ENCODE data around the gene SLC39A11.

SLC39A11 gene

DNA sequence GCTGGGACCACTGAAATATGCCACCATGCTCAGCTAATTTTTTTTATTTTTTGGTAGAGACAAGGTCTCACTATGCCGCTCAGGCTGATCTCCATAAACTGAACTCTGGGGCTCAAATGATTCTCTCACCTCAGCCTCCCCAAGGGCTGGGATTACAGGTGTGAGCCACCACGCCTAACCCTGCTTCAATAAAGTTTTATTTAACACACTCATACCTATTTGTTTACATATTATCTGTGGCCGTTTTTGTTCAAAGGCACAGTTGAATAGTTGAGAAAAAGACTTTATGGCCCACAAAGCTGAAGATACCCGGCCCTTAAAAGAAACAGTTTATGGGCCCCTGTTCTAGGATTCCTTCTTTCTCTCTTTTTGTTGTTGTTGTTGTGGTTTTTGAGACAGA, 419.8 kb downstream of the SLC39A11 start:
- Histone ChIP-seq H3K9ac (no peak overlapping the region), H2AFZ (ENCODE audit: low read depth) (no peak overlapping the region), H4K20me1 (ENCODE audit: insufficient read depth) (no peaks in the 10 kb centered on the region), H3K79me2 (ENCODE audit: insufficient read depth, low read depth) (no peaks in the 10 kb centered on the region), H3K27me3 (ENCODE audit: insufficient read depth, low read depth) (no peaks in the 10 kb centered on the region), H3K4me3 (IDR thresholded peaks at IDR 0.05; ENCODE audit: insufficient read depth, low read depth, low read length) (no peak overlapping the region), H3K36me3 (ENCODE audit: insufficient read depth) (no peaks in the 10 kb centered on the region), H3K4me1 (ENCODE audit: low read depth, poor library complexity, severe bottlenecking) (no peaks in the 10 kb centered on the region), H3K27ac (no peak overlapping the region), H3K4me2 (no peak overlapping the region)
- TF ChIP-seq, protein P1, sequence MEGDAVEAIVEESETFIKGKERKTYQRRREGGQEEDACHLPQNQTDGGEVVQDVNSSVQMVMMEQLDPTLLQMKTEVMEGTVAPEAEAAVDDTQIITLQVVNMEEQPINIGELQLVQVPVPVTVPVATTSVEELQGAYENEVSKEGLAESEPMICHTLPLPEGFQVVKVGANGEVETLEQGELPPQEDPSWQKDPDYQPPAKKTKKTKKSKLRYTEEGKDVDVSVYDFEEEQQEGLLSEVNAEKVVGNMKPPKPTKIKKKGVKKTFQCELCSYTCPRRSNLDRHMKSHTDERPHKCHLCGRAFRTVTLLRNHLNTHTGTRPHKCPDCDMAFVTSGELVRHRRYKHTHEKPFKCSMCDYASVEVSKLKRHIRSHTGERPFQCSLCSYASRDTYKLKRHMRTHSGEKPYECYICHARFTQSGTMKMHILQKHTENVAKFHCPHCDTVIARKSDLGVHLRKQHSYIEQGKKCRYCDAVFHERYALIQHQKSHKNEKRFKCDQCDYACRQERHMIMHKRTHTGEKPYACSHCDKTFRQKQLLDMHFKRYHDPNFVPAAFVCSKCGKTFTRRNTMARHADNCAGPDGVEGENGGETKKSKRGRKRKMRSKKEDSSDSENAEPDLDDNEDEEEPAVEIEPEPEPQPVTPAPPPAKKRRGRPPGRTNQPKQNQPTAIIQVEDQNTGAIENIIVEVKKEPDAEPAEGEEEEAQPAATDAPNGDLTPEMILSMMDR (conservative IDR thresholded peaks at IDR 0.05; ENCODE audit: low read depth, low read length): no peak

GRCh38 chr17:72671016-72671415, 421.5 kb downstream of the SLC39A11 start:
- Histone ChIP-seq H3K9ac (no peak overlapping the region), H3K4me3 (IDR thresholded peaks at IDR 0.05; ENCODE audit: insufficient read depth, low read depth, low read length) (no peak overlapping the region), H4K20me1 (ENCODE audit: insufficient read depth) (no peaks in the 10 kb centered on the region), H2AFZ (ENCODE audit: low read depth) (no peak overlapping the region), H3K36me3 (ENCODE audit: insufficient read depth) (no peaks in the 10 kb centered on the region), H3K4me1 (ENCODE audit: low read depth, poor library complexity, severe bottlenecking) (no peaks in the 10 kb centered on the region), H3K79me2 (ENCODE audit: insufficient read depth, low read depth) (no peaks in the 10 kb centered on the region), H3K27ac (no peak overlapping the region), H3K4me2 (no peak overlapping the region), H3K27me3 (ENCODE audit: insufficient read depth, low read depth) (no peaks in the 10 kb centered on the region)
- TF ChIP-seq, protein P1 (conservative IDR thresholded peaks at IDR 0.05; ENCODE audit: low read depth, low read length): no peak

GRCh38 chr17:72667096-72668063, 425.1 kb downstream of the SLC39A11 start:
- no peak overlapping the region for H3K4me3 ChIP-seq (IDR thresholded peaks at IDR 0.05; ENCODE audit: insufficient read depth, low read depth, low read length)
- H3K4me2 ChIP-seq: no peak overlapping the region
- no peak overlapping the region for H2AFZ ChIP-seq (ENCODE audit: low read depth)
- TF ChIP-seq, protein P1 (conservative IDR thresholded peaks at IDR 0.05; ENCODE audit: low read depth, low read length): no peak
- no peaks in the 10 kb centered on the region for H4K20me1 ChIP-seq (ENCODE audit: insufficient read depth)
- no peaks in the 10 kb centered on the region for H3K79me2 ChIP-seq (ENCODE audit: insufficient read depth, low read depth)
- H3K4me1 ChIP-seq (ENCODE audit: low read depth, poor library complexity, severe bottlenecking): no peaks in the 10 kb centered on the region
- H3K27me3 ChIP-seq (ENCODE audit: insufficient read depth, low read depth): no peaks in the 10 kb centered on the region
- no peak overlapping the region for H3K27ac ChIP-seq
- no peak overlapping the region for H3K9ac ChIP-seq
- H3K36me3 ChIP-seq (ENCODE audit: insufficient read depth): no peaks in the 10 kb centered on the region

- Histone ChIP-seq H3K27ac (no peak overlapping the region), H3K9ac (no peak overlapping the region), H3K79me2 (ENCODE audit: insufficient read depth, low read depth) (no peaks in the 10 kb centered on the region), H3K4me2 (no peak overlapping the region), H4K20me1 (ENCODE audit: insufficient read depth) (no peaks in the 10 kb centered on the region), H3K36me3 (ENCODE audit: insufficient read depth) (no peaks in the 10 kb centered on the region), H3K4me1 (ENCODE audit: low read depth, poor library complexity, severe bottlenecking) (no peaks in the 10 kb centered on the region), H3K4me3 (IDR thresholded peaks at IDR 0.05; ENCODE audit: insufficient read depth, low read depth, low read length) (no peak overlapping the region), H3K27me3 (ENCODE audit: insufficient read depth, low read depth) (no peaks in the 10 kb centered on the region), H2AFZ (ENCODE audit: low read depth) (no peak overlapping the region)
- TF ChIP-seq, protein P1 (conservative IDR thresholded peaks at IDR 0.05; ENCODE audit: low read depth, low read length): no peak
These were observed 426.3 kb downstream of the SLC39A11 start for GRCh38 chr17:72665852-72666851.
